Activated T-helper 1 cell treated with Interleukin-2 at 50 U/mL for 16 hours (primary cell): ENCODE results near the gene LPCAT1.
A peak's percentile ranks its signal among the peaks of the same experiment; 100 is the strongest.
"Not testable (repeated sequence)": the region's sequence is repeated elsewhere in the genome, so short reads cannot be mapped to it uniquely, and the experiment has no call there.

Experiments
- DNase-seq: peaks from one replicate; pipeline ENCODE4 v3.0.0-alpha.2; 2020; ENCODE audit warnings: low read depth

The LPCAT1 gene, protein sequence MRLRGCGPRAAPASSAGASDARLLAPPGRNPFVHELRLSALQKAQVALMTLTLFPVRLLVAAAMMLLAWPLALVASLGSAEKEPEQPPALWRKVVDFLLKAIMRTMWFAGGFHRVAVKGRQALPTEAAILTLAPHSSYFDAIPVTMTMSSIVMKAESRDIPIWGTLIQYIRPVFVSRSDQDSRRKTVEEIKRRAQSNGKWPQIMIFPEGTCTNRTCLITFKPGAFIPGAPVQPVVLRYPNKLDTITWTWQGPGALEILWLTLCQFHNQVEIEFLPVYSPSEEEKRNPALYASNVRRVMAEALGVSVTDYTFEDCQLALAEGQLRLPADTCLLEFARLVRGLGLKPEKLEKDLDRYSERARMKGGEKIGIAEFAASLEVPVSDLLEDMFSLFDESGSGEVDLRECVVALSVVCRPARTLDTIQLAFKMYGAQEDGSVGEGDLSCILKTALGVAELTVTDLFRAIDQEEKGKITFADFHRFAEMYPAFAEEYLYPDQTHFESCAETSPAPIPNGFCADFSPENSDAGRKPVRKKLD

DNA sequence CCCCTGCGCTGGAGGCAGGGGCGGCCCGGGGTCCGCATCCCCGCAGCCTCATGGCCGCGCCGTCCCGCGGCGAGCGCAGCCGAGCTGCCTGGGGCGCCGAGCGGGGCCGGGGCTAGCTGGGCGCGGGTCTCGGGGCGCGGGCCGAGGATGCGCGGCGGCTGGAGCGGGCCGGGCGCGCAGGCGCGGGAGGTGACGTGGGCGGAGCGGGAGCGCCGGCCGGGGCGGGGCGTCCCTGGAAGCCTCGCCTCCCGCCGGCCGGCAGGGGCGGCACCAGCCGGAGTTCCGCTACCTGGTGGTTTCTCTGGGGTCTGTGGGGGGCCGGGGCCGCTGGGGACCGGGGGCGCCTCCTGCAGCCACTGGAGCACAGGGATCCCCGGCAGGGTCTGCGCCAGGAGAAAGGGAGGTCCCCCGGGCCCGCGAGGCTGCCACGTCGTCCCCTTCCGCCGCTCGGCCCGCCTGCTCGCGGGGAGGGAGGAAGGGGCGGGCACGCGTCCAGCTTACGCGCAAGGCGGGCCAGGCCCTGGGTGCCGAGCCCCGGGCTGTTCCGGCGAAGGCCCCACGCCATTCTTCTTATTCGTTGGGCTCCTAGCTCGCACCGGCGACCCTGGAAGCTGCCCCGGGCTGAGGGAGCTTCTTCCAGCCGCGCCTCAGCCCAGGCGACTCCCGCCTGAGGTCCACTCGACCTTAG lies at the start of gene LPCAT1:
Gene LPCAT1, minus strand, starts transcription at position 168 of the 688 bp plus-strand sequence. Its CDS starts 116 bp downstream, at position 52.
- peak; percentile 63 for DNase-seq

DNA sequence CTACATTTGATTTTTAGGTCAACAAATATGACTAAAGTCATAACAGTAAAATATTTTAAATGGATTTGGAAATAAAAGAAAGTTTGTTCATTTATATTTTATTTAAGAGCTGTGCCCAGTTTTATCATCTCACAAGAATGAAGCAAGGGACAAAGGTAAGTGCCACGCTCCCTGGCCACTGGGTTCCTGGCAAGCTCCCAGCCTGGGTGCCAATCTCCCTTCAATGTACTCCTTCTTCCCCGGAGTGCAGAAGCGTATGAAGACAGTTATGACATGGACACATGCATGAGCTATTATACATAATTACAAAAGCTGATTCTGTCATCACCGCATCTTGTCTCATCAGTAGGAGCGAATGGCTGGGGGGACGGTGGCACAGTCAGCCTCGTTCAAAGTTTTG lies 48.1 kb upstream of the LPCAT1 start:
- not testable (repeated sequence) for DNase-seq

DNA sequence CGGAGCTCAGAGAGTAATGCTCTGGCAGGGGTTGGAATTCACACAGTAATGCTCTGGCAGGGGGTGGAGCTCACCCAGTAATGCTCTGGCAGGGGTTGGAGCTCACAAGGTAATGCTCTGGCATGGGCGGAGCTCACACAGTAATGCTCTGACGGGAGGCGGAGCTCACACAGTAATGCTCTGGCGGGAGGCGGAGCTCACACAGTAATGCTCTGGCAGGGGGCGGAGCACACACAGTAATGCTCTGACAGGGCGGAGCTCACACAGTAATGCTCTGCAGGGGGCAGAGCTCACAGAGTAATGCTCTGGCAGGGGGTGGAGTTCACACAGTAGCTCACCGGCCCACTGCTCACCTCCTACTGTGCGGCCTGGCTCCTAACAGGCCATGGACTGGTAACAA lies 47.2 kb upstream of the LPCAT1 start:
- DNase-seq, result no peak

GRCh38 chr5:1568201-1568979 lies 44.6 kb upstream of the LPCAT1 start:
- no peak for DNase-seq

DNA sequence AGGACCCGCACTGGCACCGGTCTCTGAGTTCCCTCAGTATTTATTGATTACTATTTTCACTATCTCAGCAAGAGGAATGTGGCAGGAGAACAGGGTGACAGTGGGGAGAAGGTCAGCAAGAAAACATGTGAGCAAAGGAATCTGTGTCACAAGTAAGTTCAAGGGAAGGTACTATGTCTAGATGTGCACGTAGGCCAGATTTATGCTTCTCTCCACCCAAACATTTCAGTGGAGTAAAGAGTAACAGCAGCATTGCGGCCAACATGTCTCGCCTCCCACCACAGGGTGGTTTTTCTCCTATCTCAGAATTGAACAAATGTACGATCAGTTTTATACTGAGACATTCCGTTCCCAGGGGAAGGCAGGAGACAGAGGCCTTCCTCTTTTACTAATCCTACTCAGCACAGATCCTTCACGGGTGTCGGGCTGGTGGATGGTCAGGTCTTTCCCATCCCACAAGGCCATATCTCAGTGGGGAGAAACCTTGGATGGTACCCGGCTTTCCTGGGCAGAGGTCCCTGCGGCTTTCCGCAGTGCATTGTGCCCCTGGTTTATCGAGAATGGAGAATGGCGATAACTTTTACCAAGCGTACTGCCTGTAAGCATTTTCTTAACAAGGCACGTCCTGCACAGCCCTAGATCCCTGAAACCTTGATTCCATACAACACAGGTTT lies 43.9 kb upstream of the LPCAT1 start:
- DNase-seq, result not testable (repeated sequence)

DNA sequence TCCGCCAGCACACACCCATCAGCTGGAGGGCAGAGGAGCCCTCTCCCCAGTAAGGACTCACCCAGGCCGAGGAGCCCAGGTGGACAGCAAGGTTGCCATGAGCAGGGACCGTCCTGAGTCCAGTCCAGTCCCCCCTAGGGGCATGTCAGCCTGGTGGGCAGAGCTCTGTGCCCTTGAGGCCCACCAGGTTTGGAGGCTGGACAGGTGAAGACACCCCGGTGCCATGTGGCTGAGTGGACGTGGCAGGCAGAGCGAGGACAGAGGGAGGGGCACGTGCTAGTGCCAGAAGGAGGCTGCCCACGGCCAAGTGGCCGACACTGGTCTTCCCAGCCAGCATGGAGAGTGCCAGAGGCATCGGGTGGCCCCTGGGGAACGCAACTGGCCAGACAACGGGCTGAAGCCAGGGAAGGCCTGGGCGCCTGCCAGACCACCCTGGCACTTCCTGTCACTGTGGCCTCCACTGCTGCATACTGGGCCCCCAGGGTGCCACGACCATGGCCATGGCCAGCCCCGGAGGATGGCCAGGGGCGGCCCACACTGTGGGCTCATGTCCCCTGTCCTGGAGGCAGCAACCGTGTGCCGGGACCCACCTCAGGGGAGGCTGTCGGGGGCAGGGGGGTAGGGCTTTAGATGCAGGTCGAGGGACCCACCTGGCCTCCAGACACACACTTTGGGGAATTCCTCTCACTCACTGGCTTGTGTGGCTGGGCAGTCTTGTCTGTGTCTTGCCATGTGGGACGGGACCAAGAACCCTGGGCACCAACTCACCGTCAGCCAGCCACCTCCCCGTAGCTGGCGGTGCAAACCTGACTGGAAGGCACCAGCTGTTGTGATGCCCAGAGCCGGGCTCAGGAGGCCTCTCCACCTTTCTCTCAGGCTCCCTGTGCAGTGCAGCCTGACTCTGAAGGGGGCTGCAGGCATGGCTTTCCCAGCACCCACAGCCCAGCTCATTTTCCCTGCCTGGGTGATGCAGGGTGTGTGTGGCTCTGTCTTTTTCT lies 42.3 kb upstream of the LPCAT1 start:
- no peak for DNase-seq

GRCh38 chr5:1564824-1565736 lies 41.3 kb upstream of the LPCAT1 start:
- no peak for DNase-seq

DNA sequence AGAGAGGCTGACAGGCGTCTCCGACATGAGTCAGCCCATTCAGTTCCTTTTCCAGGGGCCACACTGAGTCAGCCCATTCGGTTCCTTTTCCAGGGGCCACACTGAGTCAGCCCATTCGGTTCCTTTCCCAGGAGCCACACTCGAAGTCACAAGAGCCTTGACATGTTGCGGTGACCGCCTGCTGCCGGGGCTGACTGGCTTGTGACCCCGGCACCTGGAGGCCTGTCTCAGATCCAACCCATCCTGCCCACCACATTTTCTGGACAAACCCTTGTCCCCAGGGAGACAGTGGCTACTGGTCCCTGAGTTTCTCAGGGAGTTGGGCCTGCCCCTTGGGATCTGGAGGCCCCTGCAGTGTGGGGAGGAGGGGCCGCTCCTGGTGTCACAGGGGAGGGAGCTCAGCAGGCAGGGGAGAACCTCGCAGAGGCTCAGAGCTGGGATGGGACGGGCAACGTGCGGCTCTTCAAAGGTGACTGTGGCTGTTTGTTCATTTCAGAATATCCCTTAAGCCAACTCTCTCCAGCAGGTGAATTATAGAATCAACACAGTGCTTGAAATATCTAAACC lies 40.5 kb upstream of the LPCAT1 start:
- DNase-seq, result no peak

DNA sequence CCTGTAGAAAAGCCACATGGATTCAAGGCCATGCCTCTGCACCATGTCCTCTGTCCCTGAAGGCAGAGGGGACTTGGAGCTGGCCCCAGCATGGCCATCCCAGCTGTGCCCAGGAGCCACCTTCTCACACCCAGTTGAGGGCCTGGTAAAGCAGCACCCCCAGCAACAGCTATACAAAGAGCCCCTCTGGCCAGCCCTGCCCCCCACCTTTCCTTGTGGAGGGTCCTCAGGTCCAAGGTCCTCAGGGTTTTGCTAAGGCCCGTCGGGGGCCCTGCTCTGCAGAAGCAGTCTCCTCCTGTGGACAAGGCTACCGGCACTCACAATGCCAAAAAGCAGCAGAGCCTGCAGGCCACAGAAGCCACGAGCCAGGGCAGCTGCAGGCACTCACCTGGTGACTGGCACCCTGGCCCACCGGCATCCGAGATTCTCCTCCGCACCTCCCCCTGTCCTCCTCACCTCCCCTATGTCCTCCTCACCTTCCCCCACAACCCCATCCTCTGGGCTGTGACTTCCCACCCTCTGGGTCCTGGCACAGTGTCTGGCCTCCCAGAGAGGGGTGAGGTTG lies 39.9 kb upstream of the LPCAT1 start:
- no peak for DNase-seq

DNA sequence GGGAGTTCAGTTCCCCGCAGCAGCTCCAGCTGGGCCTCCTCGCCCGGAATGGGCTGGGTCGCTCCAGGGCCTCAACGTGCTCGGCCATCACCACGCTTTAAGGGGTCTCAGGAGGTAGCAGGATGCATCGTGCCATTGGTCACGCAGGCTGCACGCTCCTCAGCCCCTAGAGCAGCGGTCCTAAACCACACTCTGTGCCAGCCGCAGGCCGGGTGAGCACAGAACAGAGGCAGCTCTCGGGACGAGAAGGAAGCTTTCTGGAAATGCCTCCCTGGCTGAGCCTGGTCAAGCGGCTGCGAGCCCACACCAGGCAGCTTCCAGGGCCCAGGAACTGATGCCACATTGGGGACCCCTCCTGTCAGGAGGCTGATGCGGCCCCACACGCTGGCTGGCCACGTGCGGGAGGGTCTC lies 39.3 kb upstream of the LPCAT1 start:
- DNase-seq, result no peak

DNA sequence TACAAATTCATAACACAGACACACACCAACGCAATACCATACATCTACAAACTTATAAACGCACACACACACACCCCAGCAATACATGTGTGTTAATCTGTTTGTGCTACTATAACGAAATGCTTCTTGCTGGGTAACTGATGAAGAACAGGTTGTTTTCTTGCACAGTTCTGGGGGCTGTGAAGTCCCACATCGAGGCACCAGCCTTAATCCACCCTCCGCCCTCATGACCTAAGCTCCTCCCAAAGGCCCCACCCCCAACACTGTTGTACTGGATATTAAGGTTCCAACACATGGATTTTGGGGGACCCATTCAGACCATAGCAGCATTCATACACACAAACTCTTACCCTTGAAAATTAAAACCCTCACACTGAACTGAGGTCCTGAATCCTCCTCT lies 38.8 kb upstream of the LPCAT1 start:
- no peak for DNase-seq

GRCh38 chr5:1561402-1561929 lies 37.7 kb upstream of the LPCAT1 start:
- no peak for DNase-seq

- not testable (repeated sequence) for DNase-seq
Observed at GRCh38 chr5:1560499-1560898, 36.7 kb upstream of the LPCAT1 start.

- DNase-seq, result no peak
Observed at GRCh38 chr5:1558944-1559343, 35.2 kb upstream of the LPCAT1 start.

DNA sequence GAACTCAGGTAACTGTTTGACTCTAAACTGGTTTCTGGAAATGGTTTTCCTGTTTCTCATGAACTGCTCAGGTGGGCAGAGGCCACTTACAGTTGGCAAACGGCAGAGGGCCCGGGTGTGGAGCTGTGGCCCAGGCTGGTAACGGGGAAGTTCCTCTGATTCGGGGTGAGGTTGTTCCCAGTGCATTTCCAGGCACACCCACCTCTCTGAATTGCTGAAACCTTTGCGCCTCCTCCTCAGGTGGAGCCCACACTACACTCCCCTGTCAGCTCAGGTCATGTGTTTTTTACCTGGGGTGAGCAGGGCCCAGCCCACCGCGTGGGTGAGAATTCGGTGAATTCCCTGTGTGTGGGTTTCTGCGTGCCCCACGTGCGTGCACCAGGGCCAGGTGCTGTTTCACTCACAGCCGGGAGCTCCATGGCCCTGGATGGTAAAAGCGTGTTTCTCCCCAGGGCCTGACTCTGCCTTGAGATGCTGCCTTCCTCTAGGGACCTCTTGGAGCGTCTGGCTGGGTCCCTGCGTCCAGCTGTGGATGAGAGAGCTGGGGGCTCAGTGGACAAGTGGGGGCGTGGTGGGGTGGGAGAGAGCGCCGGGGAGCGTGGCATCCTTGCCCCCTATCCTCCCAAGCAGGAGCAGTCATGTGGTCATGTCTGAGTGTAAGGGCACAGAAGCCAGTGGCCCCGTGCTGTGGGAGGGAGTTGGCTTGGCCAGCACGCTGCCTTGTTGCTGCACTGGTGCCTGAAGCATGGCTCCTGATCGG lies 33.5 kb upstream of the LPCAT1 start:
- DNase-seq, result no peak

DNA sequence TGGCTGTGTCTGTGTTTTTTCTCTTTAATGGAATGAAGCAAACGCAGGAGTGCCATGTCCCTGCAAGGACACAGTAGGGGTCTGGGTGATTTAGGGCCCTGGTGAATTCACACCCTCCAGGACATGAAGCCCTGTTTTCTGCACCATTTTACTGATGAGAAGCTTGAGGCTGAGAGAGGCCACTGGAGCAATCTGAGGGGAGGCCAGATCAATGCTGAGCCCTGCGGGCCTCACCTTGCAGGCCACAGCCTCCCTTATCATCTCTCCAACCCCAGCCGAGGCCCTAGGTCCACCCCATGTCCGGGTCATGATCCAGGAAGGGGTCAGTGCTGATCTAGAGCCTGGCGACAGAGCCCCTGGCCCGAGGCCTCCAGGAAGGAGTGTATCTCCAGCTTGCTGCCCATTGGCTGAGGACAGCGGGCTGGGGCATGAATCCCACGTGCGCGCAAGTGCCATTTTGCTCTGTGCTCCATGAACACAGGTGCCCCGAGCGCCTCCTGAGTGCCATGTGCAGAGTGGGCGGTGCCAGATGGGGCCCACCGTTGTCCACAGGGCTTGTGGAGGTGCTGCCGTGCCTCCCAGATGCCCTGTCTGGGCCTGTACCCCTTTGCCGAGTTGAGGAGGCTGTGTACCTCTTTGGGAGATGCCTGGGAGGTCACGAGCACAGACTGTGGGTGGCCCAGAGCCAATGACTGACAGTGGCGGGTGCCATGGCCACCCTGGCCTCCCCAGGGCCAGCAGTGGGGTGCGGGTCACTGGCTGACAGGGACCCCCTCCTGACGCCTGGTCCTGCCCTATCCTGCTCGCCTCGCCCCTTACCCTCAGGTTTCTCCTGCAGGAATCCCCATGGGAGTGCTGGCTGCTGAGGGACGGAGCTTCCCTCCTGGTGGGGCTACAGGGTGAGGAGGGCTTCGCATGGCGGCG lies 32.3 kb upstream of the LPCAT1 start:
- DNase-seq, result no peak
